Ascending aorta (tissue), 2 donors: ENCODE measurements around the gene CRISPLD2. TPM values are rescaled to one million over a fixed set of nuclear protein-coding genes. Genes with fewer than 3 reads are reported as not detected.

Source experiments
- DNase-seq, 2 donors: peaks; one replicate each; pipeline ENCODE4 v3.0.0-alpha.2; 2019; ENCODE audit warnings: low spot score in 2 of 2
- H3K27ac ChIP-seq, 2 donors: fragments of 200-600 bp; sonication (generic); one replicate each; pipeline ENCODE4 v1.5.1; 2016 to 2017; ENCODE audit warnings: mild to moderate bottlenecking in 1 of 2
- H3K27me3 ChIP-seq: fragments of 200-600 bp; sonication (generic); one replicate; pipeline ENCODE4 v1.5.1; 2017
- H3K36me3 ChIP-seq, 2 donors: fragments of 200-600 bp; sonication (generic); one replicate each; pipeline ENCODE4 v1.5.1; 2016
- H3K4me1 ChIP-seq, 2 donors: fragments of 200-600 bp; sonication (generic); one replicate each; pipeline ENCODE4 v1.5.1; 2016 to 2017; ENCODE audit warnings: mild to moderate bottlenecking in 1 of 2
- H3K4me3 ChIP-seq, 2 donors: fragments of 200-600 bp; sonication (generic); one replicate each; pipeline ENCODE4 v1.5.1; 2016 to 2017; ENCODE audit warnings: mild to moderate bottlenecking in 1 of 2
- H3K9me3 ChIP-seq, 2 donors: fragments of 200-600 bp; sonication (generic); one replicate each; pipeline ENCODE4 v1.5.1; 2016
- CTCF ChIP-seq, 3 experiments: fragments of 200-600 bp in 2 of 3; fragments of 450-650 bp in 1 of 3; sonication (generic) in 2 of 3; IDR thresholded peaks; one replicate each; pipeline ENCODE4 v1.5.1; 2016 to 2019; ENCODE audit warnings: antibody characterized with exemption in 3 of 3, mild to moderate bottlenecking in 1 of 3, moderate library complexity in 1 of 3
- intact Hi-C: fragments of 100-400 bp; cut with DNase I; formaldehyde crosslinking; loops from one replicate; pipeline ENCODE4 v1.15.1; 2023
- total RNA-seq: library from RNA; depleted of rRNA; stranded (reverse); fragments of >200 nt; gene quantifications from one replicate; pipeline ENCODE4 v1.1.0, GENCODE V29; 2016

The CRISPLD2 gene
- total RNA-seq, 1 donor from 2014 or later: 204 TPM

GRCh38 chr16:84896847-84897246 is 77.1 kb downstream of the CRISPLD2 start:
- intact Hi-C loops: no loop called here
- no peak overlapping the region for H3K27ac ChIP-seq
- no peaks in the 10 kb centered on the region for H3K36me3 ChIP-seq
- no peaks in the 10 kb centered on the region for H3K27me3 ChIP-seq
- no peak overlapping the region for H3K4me3 ChIP-seq
- peaks cover 0 to 3% of the 10 kb centered on the region in 2 donors for H3K9me3 ChIP-seq
- no peaks in the 10 kb centered on the region for H3K4me1 ChIP-seq
- TF ChIP-seq CTCF (IDR thresholded peaks at IDR 0.05): no peak
- DNase-seq: no peak

DNA sequence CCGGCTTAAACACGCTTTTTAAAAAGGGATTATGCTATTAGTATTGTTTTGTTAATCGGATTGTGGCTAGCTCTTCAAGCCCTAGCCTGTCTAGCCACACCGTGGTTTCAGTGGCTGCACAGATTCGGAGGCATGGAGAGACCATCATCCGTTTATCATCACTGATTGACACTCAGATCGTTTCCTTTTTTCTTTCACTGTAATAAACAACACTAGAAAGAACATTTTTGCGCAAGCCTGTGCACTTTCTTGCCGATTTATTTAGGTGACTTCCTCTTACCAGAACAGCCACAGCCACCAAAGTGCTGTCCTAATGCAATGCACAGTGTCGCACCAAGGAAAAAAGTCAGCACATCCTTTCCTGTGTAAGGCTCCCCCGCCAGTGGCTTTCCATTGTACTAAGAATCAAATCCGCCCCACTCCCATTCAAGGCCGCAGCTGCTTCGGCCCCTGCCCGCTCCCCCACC is 78.2 kb downstream of the CRISPLD2 start:
- no peak for DNase-seq
- no peak overlapping the region for H3K27ac ChIP-seq
- TF ChIP-seq CTCF (IDR thresholded peaks at IDR 0.05): no peak
- H3K9me3 ChIP-seq: peaks cover 0 to 3% of the 10 kb centered on the region in 2 donors
- no peaks in the 10 kb centered on the region for H3K27me3 ChIP-seq
- H3K4me3 ChIP-seq: no peak overlapping the region
- H3K4me1 ChIP-seq: no peaks in the 10 kb centered on the region
- intact Hi-C loops: no loop called here
- H3K36me3 ChIP-seq: no peaks in the 10 kb centered on the region

GRCh38 chr16:84898447-84898846 is 78.7 kb downstream of the CRISPLD2 start:
- Histone ChIP-seq H3K36me3 (no peaks in the 10 kb centered on the region), H3K27me3 (no peaks in the 10 kb centered on the region), H3K27ac (no peak overlapping the region), H3K4me3 (no peak overlapping the region), H3K9me3 (peaks cover 0 to 3% of the 10 kb centered on the region in 2 donors), H3K4me1 (no peaks in the 10 kb centered on the region)
- intact Hi-C loops: no loop called here
- no peak for DNase-seq
- TF ChIP-seq CTCF (IDR thresholded peaks at IDR 0.05): no peak

- no peak for DNase-seq
- no peaks in the 10 kb centered on the region for H3K36me3 ChIP-seq
These were observed 79.6 kb downstream of the CRISPLD2 start for GRCh38 chr16:84899414-84899813.

GRCh38 chr16:84905965-84906460 is 86.2 kb downstream of the CRISPLD2 start:
- H3K4me1 ChIP-seq: no peaks in the 10 kb centered on the region
- no peaks in the 10 kb centered on the region for H3K9me3 ChIP-seq
- H3K27ac ChIP-seq: no peak overlapping the region
- intact Hi-C loops: no loop called here
- no peak for TF ChIP-seq CTCF (IDR thresholded peaks at IDR 0.05)
- no peaks in the 10 kb centered on the region for H3K36me3 ChIP-seq
- no peak overlapping the region for H3K4me3 ChIP-seq
- DNase-seq: no peak
- no peaks in the 10 kb centered on the region for H3K27me3 ChIP-seq

More at GRCh38 chr16:84899414-84899813, 79.6 kb downstream of the CRISPLD2 start:
- no peaks in the 10 kb centered on the region for H3K9me3 ChIP-seq
- H3K27me3 ChIP-seq: no peaks in the 10 kb centered on the region
- no peak for TF ChIP-seq CTCF (IDR thresholded peaks at IDR 0.05)
- H3K4me1 ChIP-seq: no peaks in the 10 kb centered on the region
- H3K27ac ChIP-seq: no peak overlapping the region
- intact Hi-C loops: no loop called here
- no peak overlapping the region for H3K4me3 ChIP-seq

- no peaks in the 10 kb centered on the region for H3K36me3 ChIP-seq
These were observed 87.3 kb downstream of the CRISPLD2 start for GRCh38 chr16:84907051-84907450.

More at GRCh38 chr16:84907051-84907450, 87.3 kb downstream of the CRISPLD2 start:
- Histone ChIP-seq H3K4me3 (no peak overlapping the region), H3K4me1 (no peaks in the 10 kb centered on the region), H3K27ac (no peak overlapping the region), H3K27me3 (no peaks in the 10 kb centered on the region), H3K9me3 (no peaks in the 10 kb centered on the region)
- no peak for DNase-seq
- no peak for TF ChIP-seq CTCF (IDR thresholded peaks at IDR 0.05)
- intact Hi-C loops: no loop called here
